OCI-LY1 (cell line): Measurements from ENCODE around the gene POLH.

ENCODE experiments used
- CTCF ChIP-seq: fragments of 200-600 bp; sonication (generic), shearing (Covaris generic); IDR thresholded peaks from 2 replicates; pipeline ENCODE4 v1.5.1; 2017; ENCODE audit warnings: mild to moderate bottlenecking, antibody characterized with exemption, low read length, moderate library complexity, mixed read lengths
- EZH2 ChIP-seq: fragments of 200-600 bp; sonication (generic), shearing (Covaris generic); IDR thresholded peaks from 2 replicates; pipeline ENCODE4 v1.8.0; 2017; ENCODE audit warnings: borderline replicate concordance, mixed run types, mild to moderate bottlenecking, antibody characterized with exemption, low read length, moderate library complexity, mixed read lengths

- TF ChIP-seq CTCF (no peak), EZH2 (no peak)
These were observed 55.1 kb downstream of the POLH start for GRCh38 chr6:43630980-43631619.
